Right lobe of liver (tissue), 4 donors: ENCODE data around the gene RAI1.

Experiments
- CTCF ChIP-seq, 4 donors: fragments of 200-600 bp in 3 of 4; fragments of 450-650 bp in 1 of 4; IDR thresholded peaks; one replicate each; pipeline versions ENCODE4 v1.5.1 to v1.8.0; 2016 to 2022; ENCODE audit warnings: antibody characterized with exemption in 4 of 4, mild to moderate bottlenecking in 2 of 4
- POLR2A ChIP-seq: fragments of 450-650 bp; IDR thresholded peaks from one replicate; pipeline ENCODE4 v1.6.1; 2017; ENCODE audit warnings: antibody characterized with exemption, mild to moderate bottlenecking
- donor health status: DM: no; HTN: no; CAD: no.
- donor health status: DM: no; HTN: no; CAD: no.
- donor health status: DM: no; HTN: yes; CAD: no.

- TF ChIP-seq CTCF (IDR thresholded peaks at IDR 0.05), result no peak
- no peak for TF ChIP-seq POLR2A
Measured at GRCh38 chr17:17721140-17721668, 39.9 kb downstream of the RAI1 start.
